ENCODE measurements around the gene GALNS. TPM values are rescaled to one million over a fixed set of nuclear protein-coding genes. Genes with fewer than 3 reads are reported as not detected.

The GALNS gene
- polyA plus RNA-seq, 1 donor from 2014 or later, result 19.4 TPM

DNA sequence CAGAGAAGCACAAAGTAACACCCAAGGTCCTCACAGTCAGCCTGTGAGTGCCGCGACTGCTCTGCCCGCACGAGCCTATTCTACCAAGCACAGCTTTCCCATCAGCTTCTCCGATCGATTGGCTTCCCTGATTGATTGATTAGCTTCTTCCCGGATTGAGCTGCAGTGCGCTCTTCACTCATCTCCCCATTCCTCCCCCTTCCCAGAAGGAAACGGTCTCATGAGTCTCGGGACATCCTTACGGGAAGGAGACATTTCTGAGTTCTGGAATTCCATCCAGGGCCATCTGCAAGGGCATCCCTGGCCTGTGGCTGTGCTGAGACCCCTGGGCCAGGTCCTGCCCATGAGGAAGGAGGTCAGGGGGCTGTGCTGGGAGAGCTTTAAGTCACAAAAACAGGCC, 89.8 kb downstream of the GALNS start:
- Histone ChIP-seq H3K4me3 (ENCODE audit: low read length) (no peak overlapping the region), H3K27ac (ENCODE audit: low read length) (no peak overlapping the region), H3K9me2 (ENCODE audit: insufficient read depth, low read length) (no peaks in the 10 kb centered on the region), H4K20me1 (ENCODE audit: insufficient read depth) (no peaks in the 10 kb centered on the region), H3K27me3 (ENCODE audit: insufficient read depth, low read depth, low read length) (no peaks in the 10 kb centered on the region), H3F3A (ENCODE audit: insufficient read depth, low read length, poor library complexity, severe bottlenecking) (no peaks in the 10 kb centered on the region), H3K79me2 (replicated peaks; ENCODE audit: insufficient read depth, low read length) (no peaks in the 10 kb centered on the region), H3K36me3 (ENCODE audit: insufficient read depth, low read length) (no peaks in the 10 kb centered on the region), H2AFZ (ENCODE audit: low read depth, low read length) (no peak overlapping the region), H3K9ac (ENCODE audit: low read length) (no peak overlapping the region), H3K4me2 (ENCODE audit: low read length) (no peak overlapping the region), H3K9me3 (ENCODE audit: low read length) (no peaks in the 10 kb centered on the region)
- TF ChIP-seq MXI1 (conservative IDR thresholded peaks at IDR 0.05; ENCODE audit: poor library complexity, severe bottlenecking), result no peak
- TF ChIP-seq SMC3 (conservative IDR thresholded peaks at IDR 0.05; ENCODE audit: poor library complexity), result no peak
- no peak for TF ChIP-seq TAF1 (IDR thresholded peaks at IDR 0.05; ENCODE audit: low read depth)
- no peak for TF ChIP-seq RAD21 (conservative IDR thresholded peaks at IDR 0.05)
- TF ChIP-seq EZH2 (IDR thresholded peaks at IDR 0.05; ENCODE audit: borderline replicate concordance, insufficient read depth, low read length, poor library complexity, severe bottlenecking), result no peak
- no peak for TF ChIP-seq EP300 (conservative IDR thresholded peaks at IDR 0.05; ENCODE audit: poor library complexity, severe bottlenecking)
- TF ChIP-seq POLR2AphosphoS5 (IDR thresholded peaks at IDR 0.05), result no peak
- TF ChIP-seq, protein P1, sequence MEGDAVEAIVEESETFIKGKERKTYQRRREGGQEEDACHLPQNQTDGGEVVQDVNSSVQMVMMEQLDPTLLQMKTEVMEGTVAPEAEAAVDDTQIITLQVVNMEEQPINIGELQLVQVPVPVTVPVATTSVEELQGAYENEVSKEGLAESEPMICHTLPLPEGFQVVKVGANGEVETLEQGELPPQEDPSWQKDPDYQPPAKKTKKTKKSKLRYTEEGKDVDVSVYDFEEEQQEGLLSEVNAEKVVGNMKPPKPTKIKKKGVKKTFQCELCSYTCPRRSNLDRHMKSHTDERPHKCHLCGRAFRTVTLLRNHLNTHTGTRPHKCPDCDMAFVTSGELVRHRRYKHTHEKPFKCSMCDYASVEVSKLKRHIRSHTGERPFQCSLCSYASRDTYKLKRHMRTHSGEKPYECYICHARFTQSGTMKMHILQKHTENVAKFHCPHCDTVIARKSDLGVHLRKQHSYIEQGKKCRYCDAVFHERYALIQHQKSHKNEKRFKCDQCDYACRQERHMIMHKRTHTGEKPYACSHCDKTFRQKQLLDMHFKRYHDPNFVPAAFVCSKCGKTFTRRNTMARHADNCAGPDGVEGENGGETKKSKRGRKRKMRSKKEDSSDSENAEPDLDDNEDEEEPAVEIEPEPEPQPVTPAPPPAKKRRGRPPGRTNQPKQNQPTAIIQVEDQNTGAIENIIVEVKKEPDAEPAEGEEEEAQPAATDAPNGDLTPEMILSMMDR (IDR thresholded peaks at IDR 0.05; ENCODE audit: poor library complexity, severe bottlenecking), result no peak
- TF ChIP-seq, protein P2, sequence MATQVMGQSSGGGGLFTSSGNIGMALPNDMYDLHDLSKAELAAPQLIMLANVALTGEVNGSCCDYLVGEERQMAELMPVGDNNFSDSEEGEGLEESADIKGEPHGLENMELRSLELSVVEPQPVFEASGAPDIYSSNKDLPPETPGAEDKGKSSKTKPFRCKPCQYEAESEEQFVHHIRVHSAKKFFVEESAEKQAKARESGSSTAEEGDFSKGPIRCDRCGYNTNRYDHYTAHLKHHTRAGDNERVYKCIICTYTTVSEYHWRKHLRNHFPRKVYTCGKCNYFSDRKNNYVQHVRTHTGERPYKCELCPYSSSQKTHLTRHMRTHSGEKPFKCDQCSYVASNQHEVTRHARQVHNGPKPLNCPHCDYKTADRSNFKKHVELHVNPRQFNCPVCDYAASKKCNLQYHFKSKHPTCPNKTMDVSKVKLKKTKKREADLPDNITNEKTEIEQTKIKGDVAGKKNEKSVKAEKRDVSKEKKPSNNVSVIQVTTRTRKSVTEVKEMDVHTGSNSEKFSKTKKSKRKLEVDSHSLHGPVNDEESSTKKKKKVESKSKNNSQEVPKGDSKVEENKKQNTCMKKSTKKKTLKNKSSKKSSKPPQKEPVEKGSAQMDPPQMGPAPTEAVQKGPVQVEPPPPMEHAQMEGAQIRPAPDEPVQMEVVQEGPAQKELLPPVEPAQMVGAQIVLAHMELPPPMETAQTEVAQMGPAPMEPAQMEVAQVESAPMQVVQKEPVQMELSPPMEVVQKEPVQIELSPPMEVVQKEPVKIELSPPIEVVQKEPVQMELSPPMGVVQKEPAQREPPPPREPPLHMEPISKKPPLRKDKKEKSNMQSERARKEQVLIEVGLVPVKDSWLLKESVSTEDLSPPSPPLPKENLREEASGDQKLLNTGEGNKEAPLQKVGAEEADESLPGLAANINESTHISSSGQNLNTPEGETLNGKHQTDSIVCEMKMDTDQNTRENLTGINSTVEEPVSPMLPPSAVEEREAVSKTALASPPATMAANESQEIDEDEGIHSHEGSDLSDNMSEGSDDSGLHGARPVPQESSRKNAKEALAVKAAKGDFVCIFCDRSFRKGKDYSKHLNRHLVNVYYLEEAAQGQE (IDR thresholded peaks at IDR 0.05; ENCODE audit: borderline replicate concordance), result no peak

DNA sequence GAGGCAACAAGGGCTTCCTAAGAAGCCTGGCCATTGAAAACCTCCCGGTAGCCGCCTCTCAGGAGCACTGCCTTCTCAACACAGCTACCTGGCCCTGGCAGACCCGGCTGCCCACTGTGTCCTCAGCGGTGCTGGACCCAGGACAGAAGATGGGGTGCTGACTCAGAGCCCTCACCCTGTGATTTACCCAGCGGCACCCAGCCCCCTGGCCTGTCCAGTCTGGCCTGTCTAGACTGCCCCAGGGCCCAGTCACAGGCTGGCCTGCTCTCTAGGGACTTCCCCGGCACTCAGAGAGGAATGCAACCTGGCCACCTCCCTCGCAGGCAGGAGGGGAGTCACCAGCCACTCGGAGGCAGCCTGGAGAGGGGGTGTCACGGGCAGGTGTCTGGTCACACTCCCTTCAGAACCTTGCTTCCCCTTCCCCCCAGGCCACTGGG, 91.8 kb downstream of the GALNS start:
- Histone ChIP-seq H4K20me1 (ENCODE audit: insufficient read depth) (no peaks in the 10 kb centered on the region), H3K4me2 (ENCODE audit: low read length) (no peak overlapping the region)

More for the DNA sequence above, 91.8 kb downstream of the GALNS start:
- Histone ChIP-seq H3F3A (ENCODE audit: insufficient read depth, low read length, poor library complexity, severe bottlenecking) (no peaks in the 10 kb centered on the region), H3K9me3 (ENCODE audit: low read length) (no peaks in the 10 kb centered on the region), H3K36me3 (ENCODE audit: insufficient read depth, low read length) (no peaks in the 10 kb centered on the region), H3K9me2 (ENCODE audit: insufficient read depth, low read length) (no peaks in the 10 kb centered on the region), H3K9ac (ENCODE audit: low read length) (no peak overlapping the region), H2AFZ (ENCODE audit: low read depth, low read length) (no peak overlapping the region), H3K27me3 (ENCODE audit: insufficient read depth, low read depth, low read length) (no peaks in the 10 kb centered on the region), H3K4me3 (ENCODE audit: low read length) (no peak overlapping the region), H3K79me2 (replicated peaks; ENCODE audit: insufficient read depth, low read length) (no peaks in the 10 kb centered on the region), H3K27ac (ENCODE audit: low read length) (no peak overlapping the region)
- TF ChIP-seq, protein P1 (IDR thresholded peaks at IDR 0.05; ENCODE audit: poor library complexity, severe bottlenecking), result no peak
- TF ChIP-seq SMC3 (conservative IDR thresholded peaks at IDR 0.05; ENCODE audit: poor library complexity) (no peak), EP300 (conservative IDR thresholded peaks at IDR 0.05; ENCODE audit: poor library complexity, severe bottlenecking) (no peak)
